COLO829 (cell line): ENCODE data around the gene TMEM9B.
A peak's percentile ranks its signal among the peaks of the same experiment; 100 is the strongest.

Experiments used
- DNase-seq: peaks from one replicate; pipeline ENCODE4 v3.0.0; 2012; ENCODE audit warnings: low spot score

The TMEM9B gene

DNA sequence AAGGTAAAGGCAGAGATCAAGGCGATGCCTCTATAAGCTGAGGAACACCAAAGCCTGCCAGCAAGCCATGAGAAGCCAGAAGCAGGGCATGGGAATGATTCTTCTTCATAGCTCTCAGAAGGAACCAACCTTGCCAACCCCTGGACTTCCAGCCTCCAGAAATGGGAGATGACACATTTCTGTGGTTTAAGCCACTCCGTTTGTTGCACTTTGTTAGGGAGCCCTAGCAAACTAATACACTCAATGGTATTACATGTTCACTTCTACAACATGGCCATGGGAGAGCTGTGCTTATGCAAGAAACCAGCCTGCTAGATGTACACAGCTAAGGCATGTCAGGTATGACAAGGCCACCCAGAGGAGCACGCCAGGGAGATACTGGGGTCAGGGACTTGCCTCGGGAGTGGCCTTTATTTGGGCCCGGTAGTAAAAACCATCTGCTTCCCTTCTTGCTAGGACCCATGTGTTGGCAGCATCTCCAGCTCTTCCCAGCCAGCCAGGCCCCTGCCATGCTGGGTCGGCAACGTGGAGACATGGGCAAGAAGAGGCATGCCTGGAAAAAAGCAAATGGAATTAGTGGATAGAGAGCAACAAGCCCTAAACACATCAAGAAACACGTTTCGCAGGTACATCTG, 35.1 kb downstream of the TMEM9B start:
- DNase-seq, result no peak

DNA sequence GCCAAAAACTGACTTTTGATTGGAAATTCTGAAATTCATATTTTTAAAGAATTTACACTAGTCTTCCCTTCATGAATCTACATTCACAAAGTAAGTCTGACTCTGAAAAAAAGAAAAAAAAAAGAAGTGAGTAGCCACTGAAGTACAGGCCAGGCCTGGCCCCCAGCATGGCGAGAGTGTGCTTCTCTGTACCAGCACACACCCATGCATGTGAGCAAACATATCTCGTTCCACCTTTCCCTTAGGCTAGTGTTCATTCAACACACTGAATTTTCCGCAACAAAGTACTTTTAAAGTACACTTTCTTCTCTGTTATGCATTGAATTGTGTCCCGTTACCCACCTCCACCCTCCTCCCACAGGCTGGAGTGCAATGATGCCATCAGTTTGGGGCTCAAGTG, 36.0 kb downstream of the TMEM9B start:
- no peak for DNase-seq

DNA sequence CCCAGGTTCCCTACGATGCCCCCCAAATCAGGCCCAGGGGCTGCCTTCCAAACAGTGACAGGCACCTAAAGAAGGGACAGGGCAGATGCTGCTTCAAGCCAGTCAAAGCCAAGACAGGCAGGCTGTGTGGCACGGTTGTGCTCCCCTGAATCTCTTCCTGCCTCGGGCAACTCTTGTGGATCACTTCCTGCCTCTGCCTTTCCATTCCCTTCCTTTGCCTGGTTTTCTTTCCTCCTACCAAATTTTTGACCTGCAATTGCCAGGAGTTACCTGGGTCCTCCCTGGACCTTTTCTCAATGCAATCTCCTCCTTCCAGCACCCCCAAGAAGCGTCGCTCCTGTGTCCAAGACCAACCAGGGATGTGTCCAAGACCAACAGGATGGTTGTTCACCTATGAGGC, 37.0 kb downstream of the TMEM9B start:
- no peak for DNase-seq

DNA sequence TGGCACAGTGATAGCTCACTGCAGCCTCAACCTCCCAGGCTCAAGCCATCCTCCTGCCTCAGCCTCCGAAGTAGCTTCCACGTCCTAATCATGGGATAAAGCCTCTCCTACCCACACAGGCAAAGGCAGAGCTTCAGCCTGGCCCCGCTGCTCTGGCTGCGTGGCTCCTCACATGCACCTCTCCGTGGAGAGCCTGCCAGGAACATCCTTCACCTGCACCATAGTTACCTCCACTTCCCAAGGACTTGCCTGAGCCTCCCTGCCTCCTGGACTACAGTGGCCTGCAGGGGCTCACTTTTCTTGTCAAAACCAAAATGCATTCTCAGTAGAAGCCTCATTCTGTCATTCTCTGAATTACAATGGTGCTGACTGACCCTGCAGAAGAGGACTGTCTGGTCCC, 38.0 kb downstream of the TMEM9B start:
- DNase-seq, result no peak

DNA sequence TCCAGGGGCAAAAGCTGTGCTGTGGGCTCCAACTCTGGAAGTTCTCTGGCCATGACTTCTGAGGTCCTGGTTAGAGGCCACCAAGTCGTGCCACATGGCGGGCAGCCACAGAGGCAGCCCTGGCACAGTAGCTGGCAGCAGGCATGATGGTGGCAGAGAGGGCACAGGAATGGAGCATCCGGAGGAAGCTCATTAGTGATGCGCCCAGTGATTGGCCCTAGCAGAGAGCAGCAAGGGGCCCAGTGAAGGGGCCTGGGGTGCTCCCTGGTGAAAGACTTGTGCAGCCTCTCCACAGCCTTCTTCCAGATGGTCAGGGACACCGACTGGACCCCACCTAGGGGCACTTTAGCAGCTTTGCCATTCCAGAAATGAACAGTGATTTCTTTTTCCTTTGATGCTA, 38.5 kb downstream of the TMEM9B start:
- no peak for DNase-seq

DNA sequence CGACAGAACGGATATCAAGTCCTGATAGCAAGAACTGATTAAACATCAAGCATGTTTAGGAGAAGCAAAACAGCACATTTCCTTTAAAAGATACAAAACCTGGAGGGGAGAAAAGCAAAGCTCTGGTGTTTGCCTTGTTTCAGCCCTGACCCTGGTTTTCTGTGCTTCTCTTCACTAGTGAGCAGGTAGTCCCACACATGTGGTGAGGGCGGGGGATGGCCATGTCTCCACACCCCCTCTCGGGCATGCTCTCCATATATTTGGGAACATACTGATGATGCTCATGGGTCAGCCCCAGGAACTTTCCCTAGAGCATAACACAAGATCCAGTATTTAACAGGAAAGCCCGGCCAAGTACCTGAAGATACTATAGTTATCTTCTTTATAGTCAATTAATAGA, 41.6 kb downstream of the TMEM9B start:
- no peak for DNase-seq

DNA sequence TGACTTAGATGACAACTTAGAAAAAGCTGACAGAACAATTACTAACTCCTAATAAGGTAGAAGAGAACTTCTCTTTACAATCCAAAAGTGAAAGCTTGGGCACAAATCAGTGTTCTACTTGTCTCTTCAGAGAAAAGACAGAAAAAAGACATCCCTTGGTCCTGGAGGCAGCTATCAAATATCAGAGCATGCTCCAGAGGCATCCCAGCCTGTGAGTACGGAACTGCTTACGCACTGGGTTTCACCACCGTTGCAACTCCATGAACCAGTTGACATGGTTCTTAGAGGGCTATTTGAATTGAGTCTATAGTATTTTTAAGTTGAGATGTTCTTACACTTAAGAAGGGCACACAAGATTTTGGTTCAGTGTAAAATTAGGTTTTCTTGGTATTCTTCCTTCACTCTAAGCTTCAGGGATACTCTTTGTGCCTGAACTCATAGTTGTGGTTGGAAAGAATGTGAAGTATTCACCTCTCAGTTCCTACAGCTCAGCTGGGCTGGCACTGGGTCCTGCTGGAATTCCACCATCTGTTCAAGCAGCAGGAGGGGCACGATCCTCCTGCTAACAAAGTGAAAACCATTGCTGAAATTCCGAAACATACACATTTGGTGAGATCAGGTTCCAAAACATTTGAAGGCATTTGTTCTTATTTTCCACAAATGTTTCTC, 47.0 kb downstream of the TMEM9B start:
- DNase-seq, result peak; percentile 37

DNA sequence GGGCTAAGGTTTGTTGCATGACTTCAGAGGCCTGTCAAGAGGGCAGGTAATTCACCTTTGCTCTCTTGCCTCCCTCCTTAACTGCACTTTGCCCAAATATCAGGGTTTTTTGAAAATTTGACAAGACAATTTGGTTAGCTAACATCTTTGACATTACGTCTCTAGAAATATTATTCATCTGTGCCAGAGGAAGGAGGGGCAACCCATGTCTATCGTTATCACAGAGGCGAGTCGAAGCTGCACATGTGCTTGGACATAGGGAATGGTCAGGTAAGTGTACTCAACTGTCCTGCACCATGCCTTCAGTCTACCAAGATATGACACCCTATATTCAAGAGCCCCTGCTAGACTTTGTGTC, 49.6 kb downstream of the TMEM9B start:
- DNase-seq, result no peak

DNA sequence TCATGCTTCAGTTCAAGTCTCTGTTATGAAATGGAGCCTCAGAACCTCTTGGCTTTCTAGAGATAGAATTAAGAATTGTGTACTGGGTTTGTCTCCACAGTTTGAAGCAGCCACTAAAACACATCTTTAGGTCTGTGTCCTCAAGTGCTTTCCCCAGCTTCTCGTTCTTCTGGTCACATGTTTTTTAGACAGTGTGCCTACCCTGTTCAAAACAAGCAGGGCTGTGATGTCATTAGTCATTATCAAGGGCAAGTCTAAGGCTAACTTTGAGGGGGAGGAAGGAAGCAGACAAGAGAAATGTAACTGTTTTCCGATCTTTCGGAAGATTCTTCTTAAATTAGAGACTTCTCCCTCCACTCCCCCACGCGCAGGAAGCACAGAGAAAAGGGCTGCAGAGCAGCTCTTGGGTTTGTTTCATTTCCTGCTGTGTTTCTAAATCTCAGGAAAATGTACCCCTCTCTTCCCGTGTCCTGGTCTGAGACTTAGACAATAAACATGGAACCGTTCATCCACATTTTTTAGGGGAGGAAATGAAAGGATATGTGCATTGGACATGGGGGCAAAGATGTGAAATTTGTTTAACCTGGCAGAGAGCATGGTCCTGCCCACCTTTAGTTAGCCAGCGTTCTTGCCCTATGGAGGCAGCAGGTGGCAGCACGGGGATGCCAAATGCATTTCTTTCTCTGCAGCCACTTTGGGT, 50.1 kb downstream of the TMEM9B start:
- DNase-seq, result peak; percentile 53

DNA sequence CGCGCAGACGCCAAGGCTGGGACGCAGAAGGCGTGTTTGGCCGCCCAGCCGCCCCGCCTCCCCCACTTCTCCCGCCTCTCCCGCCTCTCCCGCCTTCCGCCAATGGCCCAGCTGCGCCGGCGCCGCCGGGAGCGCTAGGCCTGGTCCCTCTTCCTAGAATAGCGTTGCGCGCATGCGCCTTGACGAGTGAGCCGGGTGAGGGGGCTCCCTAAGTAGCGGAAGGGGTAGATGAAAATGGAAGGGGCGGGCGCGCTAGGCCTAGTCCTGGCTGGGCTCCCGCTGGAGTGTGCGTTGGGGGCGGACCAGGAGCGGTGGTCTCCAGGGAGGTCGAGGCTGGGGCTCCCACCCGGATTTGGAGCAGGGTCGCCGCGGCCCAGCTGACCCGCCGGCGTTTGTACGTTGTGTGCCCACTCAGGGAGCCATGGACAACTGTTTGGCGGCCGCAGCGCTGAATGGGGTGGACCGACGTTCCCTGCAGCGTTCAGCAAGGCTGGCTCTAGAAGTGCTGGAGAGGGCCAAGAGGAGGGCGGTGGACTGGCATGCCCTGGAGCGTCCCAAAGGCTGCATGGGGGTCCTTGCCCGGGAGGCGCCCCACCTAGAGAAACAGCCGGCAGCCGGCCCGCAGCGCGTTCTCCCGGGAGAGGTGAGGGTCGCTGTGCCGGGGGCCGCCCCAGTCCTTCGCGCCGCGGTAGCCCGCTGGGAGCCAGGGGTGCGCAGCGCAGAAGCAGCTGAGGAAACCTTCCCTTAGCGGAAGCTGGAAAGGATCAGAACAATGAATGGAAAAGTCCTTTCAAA, 53.0 kb downstream of the TMEM9B start, which contains the start of gene AKIP1:
Gene AKIP1 (plus strand): TSS at position 161 of the 795 bp plus-strand sequence. CDS start 261 bp downstream, at position 422.
- peak; percentile 94 for DNase-seq

DNA sequence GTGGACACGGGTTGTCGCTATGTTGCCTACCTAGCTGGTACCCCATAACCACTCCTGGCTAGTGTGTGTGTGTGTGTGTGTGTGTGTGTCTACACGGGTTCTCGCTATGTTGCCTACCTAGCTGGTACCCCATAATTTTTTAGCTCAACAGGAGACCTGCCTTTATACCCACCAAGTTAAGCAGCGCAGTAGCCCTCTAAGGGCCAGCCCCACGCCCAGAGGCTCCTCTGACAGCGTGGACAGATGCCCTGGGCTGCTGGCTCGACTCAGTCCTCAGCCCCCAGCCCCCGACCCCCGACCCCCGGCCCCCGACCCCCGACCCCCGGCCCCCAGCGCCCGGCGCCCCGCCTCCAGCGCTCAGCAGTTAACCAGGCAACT, 53.6 kb downstream of the TMEM9B start:
- DNase-seq, result no peak

DNA sequence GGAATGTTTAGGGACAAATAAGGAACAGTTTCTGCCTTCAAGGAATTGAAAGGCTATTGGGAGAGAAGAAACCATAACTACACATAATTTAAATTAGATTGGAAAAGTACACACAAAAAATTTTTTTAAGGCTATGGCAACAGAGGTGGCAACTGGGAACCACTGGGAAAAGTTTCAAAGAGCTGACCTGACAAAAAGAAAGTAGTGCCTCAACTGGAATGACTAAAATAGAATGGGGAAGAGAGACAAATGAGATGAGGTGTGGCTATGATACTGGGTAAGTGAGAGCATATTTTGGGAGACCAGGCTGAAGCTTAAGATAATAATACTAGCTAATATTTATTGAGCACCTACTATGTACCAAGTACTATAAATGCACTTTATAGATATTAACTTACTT, 56.1 kb downstream of the TMEM9B start:
- no peak for DNase-seq

DNA sequence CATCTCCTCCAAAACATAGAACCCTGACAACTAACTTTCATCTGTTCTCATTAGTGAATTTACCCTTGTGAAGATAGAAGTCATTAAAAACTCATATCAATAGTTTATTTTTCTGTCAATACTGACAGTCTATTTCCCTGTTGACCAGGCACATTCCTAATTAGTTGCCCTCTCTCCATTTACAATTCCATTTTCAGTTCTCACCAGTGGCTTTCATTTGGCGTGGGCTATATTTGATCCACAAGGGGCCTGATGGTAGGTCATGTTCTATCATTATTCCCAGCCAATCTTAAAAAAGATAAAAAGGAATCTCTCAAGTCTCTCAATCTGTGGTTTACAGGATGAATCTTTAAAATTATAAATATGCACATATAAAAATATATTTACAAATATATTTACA, 57.1 kb downstream of the TMEM9B start:
- DNase-seq, result no peak

DNA sequence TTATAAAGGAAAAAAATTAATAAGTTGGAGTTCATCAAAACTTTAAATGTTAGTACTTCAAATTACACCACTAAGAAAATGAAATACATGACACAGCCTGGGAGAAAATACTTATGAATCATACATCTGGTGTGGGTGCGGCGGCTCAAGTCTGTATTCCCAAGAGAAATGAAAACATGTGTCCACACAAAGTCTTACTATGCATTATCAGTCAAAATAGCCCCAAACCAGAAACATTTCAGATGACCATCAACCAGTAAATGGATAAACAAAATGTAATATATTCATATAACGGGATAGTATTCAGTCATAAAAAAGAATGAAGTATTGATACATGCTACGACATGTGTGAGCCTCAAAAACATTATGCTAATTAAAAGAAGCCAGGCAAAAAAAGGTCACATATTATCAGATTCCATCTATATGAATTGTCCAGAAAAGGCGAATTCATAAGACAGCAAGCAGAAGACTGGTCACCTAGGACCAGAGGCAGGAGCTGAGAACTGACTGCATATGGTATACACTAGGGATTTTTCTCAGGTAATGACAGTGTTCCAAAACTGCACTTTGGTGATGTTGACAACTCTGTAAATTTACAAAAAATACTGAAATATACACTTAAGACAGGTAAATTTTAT, 58.6 kb downstream of the TMEM9B start:
- DNase-seq, result peak; percentile 74

DNA sequence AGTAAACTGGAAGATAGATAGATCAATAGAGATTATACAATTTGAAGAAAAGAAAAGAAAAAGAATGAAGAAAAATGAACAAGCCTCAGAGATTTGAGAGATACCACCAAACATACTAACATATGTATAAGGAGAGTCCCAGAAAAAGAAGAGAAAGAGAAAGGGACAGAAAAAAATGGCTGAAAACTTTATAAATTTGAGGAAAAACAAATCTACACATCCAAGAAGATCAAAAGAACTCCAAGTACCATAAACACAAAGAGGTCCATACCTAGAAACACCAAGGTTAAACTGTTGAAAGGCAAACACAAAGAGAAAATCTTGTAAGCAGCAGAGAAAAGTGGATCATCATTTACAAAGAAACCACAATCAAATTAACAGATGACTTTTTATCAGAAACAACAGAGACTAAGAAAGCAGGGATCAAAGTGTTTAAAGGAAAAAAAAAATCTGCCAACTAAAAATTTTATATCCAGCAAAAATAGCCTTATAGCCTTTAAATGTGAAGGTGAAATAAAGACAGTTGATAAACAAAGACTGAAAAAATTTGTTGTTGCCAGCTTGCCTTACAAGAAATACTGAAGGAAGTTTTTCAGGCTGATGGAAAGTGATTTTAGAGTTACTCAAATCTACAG, 65.0 kb downstream of the TMEM9B start:
- DNase-seq, result no peak
